Mesodermal cell (in vitro differentiated cells): Measurements from ENCODE around the gene PLEKHO1.
"Not testable (repeated sequence)": the region's sequence is repeated elsewhere in the genome, so short reads cannot be mapped to it uniquely, and the experiment has no call there.

Source experiments
- H3K27ac ChIP-seq: 2 replicates; pipeline ENCODE4 v1.7.0; 2013; ENCODE audit warnings: mild to moderate bottlenecking, low read depth, low read length, moderate library complexity; ENCODE audit not compliant: severe bottlenecking
- H3K36me3 ChIP-seq: 2 replicates; pipeline ENCODE4 v1.7.1; 2013; ENCODE audit warnings: mild to moderate bottlenecking, low read length, moderate library complexity; ENCODE audit not compliant: control insufficient read depth, insufficient read depth
- H3K4me1 ChIP-seq: one replicate; pipeline ENCODE4 v1.7.1; 2013; ENCODE audit warnings: mild to moderate bottlenecking, low read length; ENCODE audit not compliant: insufficient read depth, control insufficient read depth, poor library complexity, severe bottlenecking
- H3K4me3 ChIP-seq: 2 replicates; pipeline ENCODE4 v1.7.0; 2013; ENCODE audit warnings: low read length, control low read depth, mild to moderate bottlenecking; ENCODE audit not compliant: insufficient read depth, poor library complexity, severe bottlenecking; ENCODE audit errors: extremely low read depth
- H3K9me3 ChIP-seq: 2 replicates; pipeline ENCODE4 v1.7.1; 2013; ENCODE audit warnings: mild to moderate bottlenecking, low read length, moderate library complexity; ENCODE audit not compliant: control insufficient read depth
- WGBS, 2 experiments: methylation state at CpG; one replicate each; pipeline ENCODE4 v1.1.5; 2013; ENCODE audit warnings: missing lambda C conversion rate in 2 of 2; ENCODE audit not compliant: insufficient coverage in 2 of 2; 5-methylcytosine and 5-hydroxymethylcytosine counted together

The PLEKHO1 gene

DNA sequence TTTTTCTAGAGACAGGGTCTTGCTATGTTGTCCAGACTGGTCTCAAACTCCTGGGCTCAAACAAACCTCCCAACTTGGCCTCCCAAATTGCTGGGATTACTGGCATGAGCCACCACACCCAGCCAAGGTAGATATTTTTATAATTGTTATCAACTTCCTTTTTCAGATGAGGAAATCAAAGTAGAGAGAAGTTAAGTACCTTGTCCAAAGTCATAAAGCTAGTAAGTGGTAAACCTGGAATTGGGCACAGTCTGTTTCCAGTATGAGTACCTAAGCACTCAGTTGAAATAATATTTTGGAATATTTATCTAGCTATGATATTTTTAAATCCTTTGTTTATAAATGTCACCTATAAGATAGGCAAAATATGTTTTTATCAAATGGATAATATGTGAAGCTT, 22.3 kb upstream of the PLEKHO1 start:
- Histone ChIP-seq H3K4me3 (no peak overlapping the region), H3K27ac (no peak overlapping the region), H3K36me3 (peaks cover 4% of the 10 kb centered on the region), H3K9me3 (no peaks in the 10 kb centered on the region), H3K4me1 (no peaks in the 10 kb centered on the region)

- Histone ChIP-seq H3K27ac (no peak overlapping the region), H3K36me3 (peaks cover 4% of the 10 kb centered on the region), H3K4me1 (no peaks in the 10 kb centered on the region), H3K9me3 (no peaks in the 10 kb centered on the region), H3K4me3 (no peak overlapping the region)
- 89 to 90% methylated on average over 2 to 7 of the region's 7 CpGs for WGBS, 2 experiments
These were observed 21.8 kb upstream of the PLEKHO1 start for GRCh38 chr1:150127868-150128267.

DNA sequence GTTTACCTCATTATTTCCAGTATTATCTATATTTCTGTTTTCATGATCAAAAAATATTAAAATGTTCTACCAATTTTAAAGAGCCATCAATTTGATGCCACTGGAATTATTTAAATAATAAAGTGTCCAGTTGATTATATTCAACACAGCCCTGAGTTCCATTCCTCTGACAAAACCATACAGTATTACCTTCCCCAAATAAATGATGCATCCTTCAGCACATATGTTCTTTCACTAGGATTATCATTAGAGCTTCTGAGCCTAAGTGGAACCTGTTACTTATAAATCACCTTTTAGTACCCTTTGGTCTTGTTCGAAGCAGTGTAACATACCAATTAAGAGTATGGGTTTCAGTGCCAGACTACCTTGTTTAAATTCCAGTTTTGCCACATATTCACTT, 17.3 kb upstream of the PLEKHO1 start:
- H3K36me3 ChIP-seq, result no peaks in the 10 kb centered on the region
- no peaks in the 10 kb centered on the region for H3K9me3 ChIP-seq
- WGBS, 2 experiments, result 86 to 100% methylated on average over 1 of the region's 1 CpG
- H3K4me1 ChIP-seq, result no peaks in the 10 kb centered on the region
- no peak overlapping the region for H3K4me3 ChIP-seq
- no peak overlapping the region for H3K27ac ChIP-seq

- H3K36me3 ChIP-seq, result peaks cover 4% of the 10 kb centered on the region
- no peak overlapping the region for H3K27ac ChIP-seq
- H3K4me3 ChIP-seq, result no peak overlapping the region
- WGBS, 2 experiments, result no CpG with 5 or more reads among the region's 1 CpG
- no peaks in the 10 kb centered on the region for H3K9me3 ChIP-seq
- H3K4me1 ChIP-seq, result no peaks in the 10 kb centered on the region
These were observed 15.2 kb upstream of the PLEKHO1 start for GRCh38 chr1:150134537-150134936.

- WGBS, 2 experiments, result 92 to 96% methylated on average over 3 to 6 of the region's 6 CpGs
- H3K36me3 ChIP-seq, result not testable (repeated sequence)
These were observed 14.3 kb upstream of the PLEKHO1 start for GRCh38 chr1:150135400-150135799.

GRCh38 chr1:150138044-150138443, 11.7 kb upstream of the PLEKHO1 start:
- H3K9me3 ChIP-seq, result no peaks in the 10 kb centered on the region
- WGBS, 2 experiments, result 75 to 76% methylated on average over 4 of the region's 5 CpGs
- no peak overlapping the region for H3K4me3 ChIP-seq
- no peak overlapping the region for H3K27ac ChIP-seq
- H3K4me1 ChIP-seq, result no peaks in the 10 kb centered on the region
- H3K36me3 ChIP-seq, result peaks cover 4% of the 10 kb centered on the region

More at GRCh38 chr1:150135400-150135799, 14.3 kb upstream of the PLEKHO1 start:
- not testable (repeated sequence) for H3K4me1 ChIP-seq, H3K4me3 ChIP-seq, H3K27ac ChIP-seq, H3K9me3 ChIP-seq

DNA sequence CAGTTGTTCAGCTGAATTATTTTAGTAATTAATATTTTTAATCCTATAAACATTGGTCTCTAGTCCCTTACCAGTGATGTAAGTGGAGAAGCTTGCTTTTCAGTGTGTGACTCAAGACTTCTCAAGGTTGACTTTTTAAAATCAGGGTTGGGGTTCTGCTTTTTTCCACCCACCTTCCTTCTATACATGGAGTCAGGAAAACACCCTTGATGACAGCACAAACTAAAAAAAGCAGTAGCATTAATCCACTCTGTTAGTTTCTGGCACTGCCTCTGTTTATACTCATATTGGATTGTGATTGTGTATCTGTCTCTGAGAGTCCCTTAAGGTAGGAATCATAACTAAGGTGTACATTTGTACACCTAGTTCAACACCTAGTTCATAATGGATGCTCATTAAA, 8.3 kb upstream of the PLEKHO1 start:
- no peak overlapping the region for H3K4me3 ChIP-seq
- H3K36me3 ChIP-seq, result peaks cover 8% of the 10 kb centered on the region
- no peaks in the 10 kb centered on the region for H3K9me3 ChIP-seq
- peaks cover 4% of the 10 kb centered on the region for H3K4me1 ChIP-seq
- no peak overlapping the region for H3K27ac ChIP-seq

DNA sequence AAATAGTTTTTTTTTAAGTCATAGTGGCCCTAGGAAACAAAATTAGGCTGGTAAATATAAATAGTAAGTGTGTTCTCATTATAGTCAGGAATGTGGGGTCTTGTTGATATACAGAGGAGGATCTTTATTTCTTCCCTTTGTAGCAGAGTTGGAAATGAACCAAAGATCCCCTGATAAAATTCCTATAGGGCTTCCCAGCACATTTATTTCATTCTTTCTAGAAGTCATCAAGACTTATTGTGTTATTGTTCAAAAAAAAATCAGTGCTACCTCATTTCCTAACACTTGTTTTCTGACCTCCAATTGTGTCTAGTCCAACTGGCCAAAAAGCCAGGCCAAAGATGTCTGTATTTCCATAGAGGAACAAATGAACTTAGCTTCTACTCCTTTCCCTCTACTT, 7.6 kb upstream of the PLEKHO1 start:
- no peak overlapping the region for H3K4me3 ChIP-seq
- peaks cover 8% of the 10 kb centered on the region for H3K36me3 ChIP-seq
- H3K9me3 ChIP-seq, result no peaks in the 10 kb centered on the region
- H3K27ac ChIP-seq, result no peak overlapping the region
- H3K4me1 ChIP-seq, result peaks cover 4% of the 10 kb centered on the region

DNA sequence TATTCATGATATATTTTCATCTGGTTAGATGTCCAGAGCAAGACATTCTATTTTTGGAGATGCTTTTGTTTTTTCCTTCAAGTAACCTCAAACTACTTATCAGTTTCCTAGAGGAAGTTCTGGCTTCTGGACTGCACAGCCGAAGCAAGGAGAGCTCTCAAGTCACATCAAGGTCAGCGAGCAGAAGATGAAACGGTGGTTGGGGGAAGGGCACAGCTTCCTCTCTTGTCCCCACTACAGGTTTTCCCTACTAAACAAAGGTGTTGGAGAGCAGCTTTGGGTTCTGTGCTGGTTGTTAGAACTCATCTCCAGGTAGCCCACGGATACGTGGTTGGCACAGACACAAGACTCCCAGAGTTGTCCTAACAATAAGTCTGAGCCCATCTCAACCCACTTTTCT, 5.1 kb upstream of the PLEKHO1 start:
- peaks cover 8% of the 10 kb centered on the region for H3K4me1 ChIP-seq
- no peak overlapping the region for H3K4me3 ChIP-seq
- WGBS, 2 experiments, result 80 to 90% methylated on average over 2 to 3 of the region's 5 CpGs
- H3K27ac ChIP-seq, result no peak overlapping the region
- H3K36me3 ChIP-seq, result peaks cover 4% of the 10 kb centered on the region
- no peaks in the 10 kb centered on the region for H3K9me3 ChIP-seq

GRCh38 chr1:150146016-150146415, 3.7 kb upstream of the PLEKHO1 start:
- not testable (repeated sequence) for H3K4me1 ChIP-seq, H3K36me3 ChIP-seq, H3K27ac ChIP-seq, H3K4me3 ChIP-seq, H3K9me3 ChIP-seq
- 96 to 100% methylated on average over 1 to 3 of the region's 5 CpGs for WGBS, 2 experiments

DNA sequence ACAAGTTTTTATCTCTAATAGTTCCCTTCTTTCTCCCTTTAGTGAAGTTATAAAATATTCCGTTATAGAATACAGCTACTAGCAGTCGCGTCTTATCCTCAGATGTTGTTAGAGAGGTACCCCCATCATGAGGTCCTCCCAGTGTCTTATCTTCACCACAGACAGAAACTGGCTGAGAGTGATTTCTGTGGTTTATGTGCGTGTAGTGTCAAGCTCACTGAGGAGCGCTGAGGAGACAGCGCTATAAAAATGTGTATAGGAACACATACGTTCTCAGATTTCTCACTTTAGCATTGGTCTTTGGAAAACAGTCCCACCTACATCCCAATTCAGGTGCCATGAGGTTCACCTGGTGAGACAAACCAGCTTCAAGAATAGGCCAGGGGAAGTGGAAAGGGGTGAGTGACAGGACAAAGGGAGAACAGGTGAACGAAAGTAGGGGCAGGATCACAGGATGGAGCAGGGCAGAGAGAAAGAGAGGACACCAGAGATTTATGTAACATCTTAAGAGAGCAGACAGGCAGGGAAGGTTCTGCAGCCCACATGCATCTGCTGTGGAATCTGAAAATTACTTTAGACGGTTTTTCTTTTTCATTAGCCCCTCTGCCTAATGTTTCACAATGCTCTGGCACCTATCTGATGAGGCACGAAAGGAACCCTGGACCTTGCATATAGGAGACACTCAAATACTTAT, 2.7 kb upstream of the PLEKHO1 start:
- no peak overlapping the region for H3K4me3 ChIP-seq
- no peaks in the 10 kb centered on the region for H3K9me3 ChIP-seq
- 91 to 95% methylated on average over 3 to 5 of the region's 10 CpGs for WGBS, 2 experiments
- peaks cover 11% of the 10 kb centered on the region for H3K36me3 ChIP-seq
- peaks cover 11% of the 10 kb centered on the region for H3K4me1 ChIP-seq
- no peak overlapping the region for H3K27ac ChIP-seq
